Measurements from ENCODE around the gene TRIM62.
A peak's percentile ranks its signal among the peaks of the same experiment; 100 is the strongest.

GRCh38 chr1:33127001-33127823 is 54.6 kb downstream of the TRIM62 start:
- TF ChIP-seq CTCF (conservative IDR thresholded peaks at IDR 0.05; ENCODE audit: low read depth in 2 of 2) (peak; percentile 88 to 95), EZH2 (IDR thresholded peaks at IDR 0.05; ENCODE audit: low read depth, unreplicated experiment) (no peak), POLR2AphosphoS5 (IDR thresholded peaks at IDR 0.05; ENCODE audit: low read depth) (peak; percentile 69), CREB1 (CRISPR knock-in tag; IDR thresholded peaks at IDR 0.05; ENCODE audit: low read depth) (peak; percentile 82)

Measured in GM23338 (cell line).